Endothelial cell of umbilical vein (primary cell): ENCODE results near the gene HDHD5. TPM values are rescaled to one million over a fixed set of nuclear protein-coding genes. Genes with fewer than 3 reads are reported as not detected.
A peak's percentile ranks its signal among the peaks of the same experiment; 100 is the strongest.

Experiments used
- Bru-seq: library from RNA; stranded (reverse); fragments of 400-500 nt; gene quantifications from one replicate; lab custom pipeline; 2021; lab: Mats Ljungman, UMichigan
- BruChase-seq, 2 experiments: library from RNA; stranded (reverse); fragments of 400-500 nt; gene quantifications; one replicate each; lab custom pipeline; 2021; lab: Mats Ljungman, UMichigan
- BruUV-seq: library from RNA; stranded (reverse); fragments of 400-500 nt; replicated peaks from 2 replicates; lab custom pipeline; 2021; lab: Mats Ljungman, UMichigan
- CTCF ChIA-PET: fragments of 300-600, 350-600 bp; sonication (Branson Sonifier 250); formaldehyde crosslinking; loops from one replicate; lab custom pipeline; 2021; ENCODE audit warnings: antibody characterized with exemption, inconsistent platforms; lab: Charles Lee
- POLR2A ChIA-PET: fragments of 300-600, 350-600 bp; sonication (Branson Sonifier 250); formaldehyde crosslinking; loops from one replicate; lab custom pipeline; 2021; ENCODE audit warnings: antibody characterized with exemption, inconsistent platforms; lab: Charles Lee
- DNase-seq: peaks from one replicate; pipeline ENCODE4 v3.0.0-alpha.2; 2011; ENCODE audit warnings: low read depth, low spot score
- FAIRE-seq: peaks from 2 replicates; lab custom pipeline; 2011; peaks lifted over from hg19 to GRCh38; lab: Jason Lieb, UNC
- H2AFZ ChIP-seq: 2 replicates; pipeline ENCODE4 v1.6.0; 2012; ENCODE audit warnings: low read depth, low read length, control low read depth, inconsistent platforms
- H3K27ac ChIP-seq: 2 replicates; pipeline ENCODE4 v1.5.1; 2011; ENCODE audit warnings: low read depth, mild to moderate bottlenecking, control low read depth, low read length, moderate library complexity; ENCODE audit not compliant: insufficient read depth
- H3K27me3 ChIP-seq, 2 experiments: 2 replicates each; pipeline versions ENCODE4 v1.6.0 to v1.6.1; 2011; ENCODE audit warnings: low read length in 2 of 2, mixed read lengths in 1 of 2; ENCODE audit not compliant: control insufficient read depth in 2 of 2, insufficient read depth in 2 of 2
- H3K36me3 ChIP-seq, 2 experiments: 2 replicates in 1 of 2; 3 replicates in 1 of 2; pipeline ENCODE4 v1.5.1; 2011; ENCODE audit warnings: low read length in 2 of 2, mild to moderate bottlenecking in 1 of 2, moderate library complexity in 1 of 2; ENCODE audit not compliant: control insufficient read depth in 2 of 2, insufficient read depth in 2 of 2; ENCODE audit errors: extremely low read depth in 1 of 2
- H3K4me1 ChIP-seq: 3 replicates; pipeline ENCODE4 v1.5.1; 2011; ENCODE audit warnings: mild to moderate bottlenecking, low read length; ENCODE audit not compliant: control insufficient read depth, insufficient read depth; ENCODE audit errors: extremely low read depth
- H3K4me2 ChIP-seq: 2 replicates; pipeline ENCODE4 v1.6.1; 2011; ENCODE audit warnings: low read length, control low read depth, mixed read lengths; ENCODE audit not compliant: insufficient read depth
- H3K4me3 ChIP-seq, 3 experiments: fragments of 200-600 bp in 1 of 3; sonication (generic), shearing (Covaris generic) in 1 of 3; replicated peaks in 1 of 3; 2 replicates each; pipeline ENCODE4 v1.5.1; 2011 to 2016; ENCODE audit warnings: control low read depth in 3 of 3, low read length in 3 of 3, mild to moderate bottlenecking in 2 of 3, inconsistent platforms in 1 of 3, low read depth in 1 of 3, moderate library complexity in 1 of 3; ENCODE audit not compliant: insufficient read depth in 1 of 3
- H3K79me2 ChIP-seq: 2 replicates; pipeline ENCODE4 v1.6.0; 2012; ENCODE audit warnings: low read length, inconsistent platforms; ENCODE audit not compliant: control insufficient read depth, insufficient read depth
- H3K9ac ChIP-seq: replicated peaks from 2 replicates; pipeline ENCODE3; 2011; ENCODE audit warnings: low read length, control low read depth; ENCODE audit not compliant: insufficient read depth; ENCODE audit errors: extremely low read depth
- H3K9me1 ChIP-seq: replicated peaks from 3 replicates; pipeline ENCODE4 v1.6.0; 2011; ENCODE audit warnings: mild to moderate bottlenecking, low read length; ENCODE audit not compliant: control insufficient read depth, insufficient read depth; ENCODE audit errors: extremely low read depth
- H3K9me3 ChIP-seq: replicated peaks from 2 replicates; pipeline ENCODE4 v1.5.1; 2012; ENCODE audit warnings: low read length, inconsistent platforms; ENCODE audit not compliant: control insufficient read depth, insufficient read depth
- H4K20me1 ChIP-seq: replicated peaks from 2 replicates; pipeline ENCODE3; 2011; ENCODE audit warnings: mild to moderate bottlenecking, low read length; ENCODE audit not compliant: control insufficient read depth, insufficient read depth; ENCODE audit errors: extremely low read depth
- EZH2 ChIP-seq: IDR thresholded peaks from 2 replicates; pipeline ENCODE4 v1.6.1; 2012; ENCODE audit warnings: borderline replicate concordance, low read depth, mild to moderate bottlenecking, moderate library complexity, low read length, inconsistent platforms; ENCODE audit not compliant: severe bottlenecking
- FOS ChIP-seq: IDR thresholded peaks from 2 replicates; pipeline ENCODE4 v1.6.1; 2011; ENCODE audit warnings: mild to moderate bottlenecking, low read length, moderate library complexity, borderline replicate concordance; ENCODE audit not compliant: insufficient read depth
- POLR2AphosphoS5 ChIP-seq: IDR thresholded peaks from 2 replicates; pipeline ENCODE4 v1.6.1; 2012; ENCODE audit warnings: low read depth, mild to moderate bottlenecking, control low read depth, low read length, moderate library complexity; ENCODE audit not compliant: insufficient read depth
- dilution Hi-C: fragments of 300-500 bp; cut with MboI; formaldehyde crosslinking; loops from one replicate; pipeline ENCODE4 v1.15.0; 2019; ENCODE audit warnings: low sequenced_read_pairs; ENCODE audit not compliant: extremely low pct_ligation_motif_present
- intact Hi-C: fragments of 100-400 bp; cut with micrococcal nuclease; formaldehyde crosslinking; loops from one replicate; pipeline ENCODE4 v1.10.0; 2022
- long read RNA-seq: library from polyadenylated mRNA; stranded (forward); transcript quantifications from one replicate; pipeline ENCODE4 v2.0.0, GENCODE V29; 2021
- polyA minus RNA-seq, 3 experiments: library from RNA; depleted of rRNA, polyadenylated mRNA; stranded (reverse); fragments of >200 nt; gene quantifications; 1 replicate in 1 of 3; 2 replicates in 2 of 3; pipeline ENCODE4 v1.2.3, GENCODE V29; 2011
- polyA plus RNA-seq, 4 experiments: library from polyadenylated mRNA; depleted of rRNA in 3 of 4; stranded (reverse) in 3 of 4; unstranded in 1 of 4; fragments of >200 nt; gene quantifications; 2 replicates each; pipeline versions ENCODE4 v1.2.1 to v1.2.3, GENCODE V29; 2011 to 2012; ENCODE audit warnings: missing spikeins in 1 of 4
- total RNA-seq: library from RNA; stranded (reverse); gene quantifications from 2 replicates; pipeline ENCODE4 v1.2.3, GENCODE V29; 2021
- TF ChIP-seq, protein P1 (sequence below): IDR thresholded peaks from 2 replicates; pipeline ENCODE4 v1.6.1; 2011; ENCODE audit not compliant: insufficient read depth, insufficient read length
- TF ChIP-seq, protein P2 (sequence below), 2 donors: IDR thresholded peaks; 1 replicate in 1 of 2; 2 replicates in 1 of 2; pipeline ENCODE4 v1.5.1; 2011; ENCODE audit warnings: low read length in 2 of 2, mild to moderate bottlenecking in 2 of 2, moderate library complexity in 2 of 2, control low read depth in 1 of 2, inconsistent platforms in 1 of 2, low read depth in 1 of 2; ENCODE audit not compliant: insufficient read depth in 1 of 2; ENCODE audit errors: extremely low read depth in 1 of 2

The HDHD5 gene
- total RNA-seq (28.1 and 29.1 TPM in 2 replicates), polyA plus RNA-seq (49.5 and 54.1 TPM in 2 replicates), polyA minus RNA-seq (23.9 and 24.9 TPM in 2 replicates), Bru-seq, nascent RNA (percentile 50 among the genes with signal in this experiment), BruChase-seq, experiment 1, labeled RNA remaining after a 6-hour chase (percentile 62 among the genes with signal in this experiment), BruChase-seq, experiment 2, labeled RNA remaining after a 2-hour chase (percentile 61 among the genes with signal in this experiment)
- 35.8 and 40.1 TPM in 2 replicates for polyA plus RNA-seq (2011; cell fraction: cytosol; rRNA removed)
- polyA plus RNA-seq (2011; cell fraction: nucleus; rRNA removed) = 31.0 and 31.3 TPM in 2 replicates
- polyA plus RNA-seq (2012) = 28.8 and 29.6 TPM in 2 replicates
- 22.0 TPM for polyA minus RNA-seq (2011; cell fraction: cytosol; rRNA and poly(A)+ RNA removed)
- 11.1 and 11.8 TPM in 2 replicates for polyA minus RNA-seq (2011; cell fraction: nucleus; rRNA and poly(A)+ RNA removed)
- long read RNA-seq, transcript HDHD5-202 (8 exons, 1,799 nt) = major isoform, 127 of 162 reads
- long read RNA-seq, partial matches to known transcripts = 3 of 162 reads
- long read RNA-seq, other reads (novel, unspliced or antisense) = 32 of 162 reads

DNA sequence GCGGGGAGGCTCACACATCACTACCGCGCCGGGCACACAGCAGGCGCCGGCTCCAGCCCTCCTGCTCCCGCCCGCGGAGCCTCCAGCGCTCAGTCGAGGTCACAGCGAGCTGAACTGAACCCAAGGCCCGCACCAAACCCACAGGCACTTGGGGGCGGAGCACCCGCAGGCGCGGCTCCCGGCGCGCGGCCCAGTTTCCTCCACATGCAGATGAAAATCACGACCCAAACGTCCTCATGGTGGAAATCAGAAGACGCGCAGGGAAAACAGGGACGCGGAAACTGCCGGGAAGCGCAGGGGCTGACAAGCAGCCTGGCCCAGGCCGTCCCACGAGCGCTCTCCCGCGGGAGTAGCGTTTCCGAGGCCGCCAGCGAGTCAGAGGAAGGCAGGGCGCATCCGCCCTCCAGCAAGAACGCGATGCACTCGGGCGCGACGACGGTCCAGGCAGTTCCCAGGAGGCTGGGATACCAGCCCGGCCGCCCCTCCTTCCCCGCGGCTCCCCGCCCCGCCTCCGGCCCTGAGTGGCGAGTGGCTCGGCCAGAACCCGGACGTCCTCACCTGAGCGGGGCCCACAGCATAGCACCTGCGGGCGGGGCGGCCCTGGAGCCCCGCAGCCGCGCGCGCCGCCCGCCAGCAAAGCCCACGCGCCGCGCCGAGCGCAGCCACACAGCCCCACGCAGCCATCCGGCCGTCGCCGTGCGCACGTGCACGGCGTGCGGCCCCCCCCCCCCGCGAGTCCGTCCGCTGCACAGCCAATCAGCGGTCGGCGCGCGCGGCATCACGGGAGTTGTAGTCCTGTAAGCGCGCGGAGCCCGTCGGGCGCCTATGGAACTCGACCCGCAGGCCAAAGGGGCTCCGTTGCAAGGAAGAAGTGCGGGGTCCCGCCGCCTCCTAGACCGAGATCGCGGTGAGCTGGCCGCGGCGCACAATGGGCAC, at the start of gene HDHD5:
TSS of gene HDHD5 (minus strand) at position 710 of the 936 bp plus-strand sequence. CDS start at position 684, 26 bp downstream.
- Histone ChIP-seq H3K27me3 (no peaks in the 10 kb centered on the region), H3K4me3 (peak within 1 kb of the TSS; percentile 38 to 57 (median 57)), H3K36me3 (no peaks in the 10 kb centered on the region), H4K20me1 (no peaks in the 10 kb centered on the region), H3K9ac (peak within 1 kb of the TSS; percentile 67), H3K4me2 (peak within 1 kb of the TSS; percentile 55), H3K4me1 (peaks cover 15% of the 10 kb centered on the region), H3K79me2 (peaks cover 21% of the 10 kb centered on the region), H2AFZ (peak within 1 kb of the TSS; percentile 61), H3K9me3 (no peaks in the 10 kb centered on the region), H3K27ac (peak within 1 kb of the TSS; percentile 41), H3K9me1 (no peaks in the 10 kb centered on the region)
- no TSS peak for BruUV-seq
- peak; percentile 85 for FAIRE-seq
- TF ChIP-seq, protein P1, sequence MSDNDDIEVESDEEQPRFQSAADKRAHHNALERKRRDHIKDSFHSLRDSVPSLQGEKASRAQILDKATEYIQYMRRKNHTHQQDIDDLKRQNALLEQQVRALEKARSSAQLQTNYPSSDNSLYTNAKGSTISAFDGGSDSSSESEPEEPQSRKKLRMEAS = peak; percentile 80
- TF ChIP-seq EZH2 (no peak), FOS (no peak), POLR2AphosphoS5 (peak; percentile 75)
- TF ChIP-seq, protein P2, sequence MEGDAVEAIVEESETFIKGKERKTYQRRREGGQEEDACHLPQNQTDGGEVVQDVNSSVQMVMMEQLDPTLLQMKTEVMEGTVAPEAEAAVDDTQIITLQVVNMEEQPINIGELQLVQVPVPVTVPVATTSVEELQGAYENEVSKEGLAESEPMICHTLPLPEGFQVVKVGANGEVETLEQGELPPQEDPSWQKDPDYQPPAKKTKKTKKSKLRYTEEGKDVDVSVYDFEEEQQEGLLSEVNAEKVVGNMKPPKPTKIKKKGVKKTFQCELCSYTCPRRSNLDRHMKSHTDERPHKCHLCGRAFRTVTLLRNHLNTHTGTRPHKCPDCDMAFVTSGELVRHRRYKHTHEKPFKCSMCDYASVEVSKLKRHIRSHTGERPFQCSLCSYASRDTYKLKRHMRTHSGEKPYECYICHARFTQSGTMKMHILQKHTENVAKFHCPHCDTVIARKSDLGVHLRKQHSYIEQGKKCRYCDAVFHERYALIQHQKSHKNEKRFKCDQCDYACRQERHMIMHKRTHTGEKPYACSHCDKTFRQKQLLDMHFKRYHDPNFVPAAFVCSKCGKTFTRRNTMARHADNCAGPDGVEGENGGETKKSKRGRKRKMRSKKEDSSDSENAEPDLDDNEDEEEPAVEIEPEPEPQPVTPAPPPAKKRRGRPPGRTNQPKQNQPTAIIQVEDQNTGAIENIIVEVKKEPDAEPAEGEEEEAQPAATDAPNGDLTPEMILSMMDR (IDR thresholded peaks at IDR 0.05; ENCODE audit: extremely low read depth in 1 of 2, insufficient read depth in 1 of 2, low read depth in 1 of 2, low read length in 2 of 2) = no peak
- peak; percentile 79 for DNase-seq
- ChIA-PET POLR2A (no interaction called here), CTCF (interaction anchor here (1.4 to 9.1 kb wide), 3 partner anchors 13 to 343 kb away, joined by 4 to 77 read pairs (median 21); no protein-coding TSS in a partner anchor)
- intact Hi-C loops = loop anchor here (1.0 kb wide), 3 partner anchors 12 to 75 kb away; partner anchors contain the start of genes IL17RA and TMEM121B
- dilution Hi-C loops = no loop called here
